Stimulated activated naive B cell treated with anti-CD40 and anti-IgM and Interleukin-4, amounts not matched to agents 10 μg/mL and 1 μg/mL and 100 μg/mL, for 72 hours (primary cell): ENCODE results near the gene PCNX2.
A peak's percentile ranks its signal among the peaks of the same experiment; 100 is the strongest.
"Not testable (repeated sequence)": the region's sequence is repeated elsewhere in the genome, so short reads cannot be mapped to it uniquely, and the experiment has no call there.

Experiments used
- ATAC-seq, 2 donors: fragments of 150-1000 bp; cut with Tn5 transposase; replicated peaks; 2 replicates each; pipeline ENCODE4 v1.10.0; 2021; ENCODE audit warnings: moderate library complexity in 1 of 2
- DNase-seq: peaks from one replicate; pipeline ENCODE4 v3.0.0; 2021
- H3K27ac Mint-ChIP-seq: one replicate; pipeline ENCODE4 v1.8.0; 2022; ENCODE audit warnings: mild to moderate bottlenecking, mixed read lengths
- H3K27me3 Mint-ChIP-seq, 2 donors: one replicate each; pipeline ENCODE4 v1.8.0; 2022; ENCODE audit warnings: mixed read lengths in 2 of 2
- H3K36me3 Mint-ChIP-seq, 2 donors: one replicate each; pipeline ENCODE4 v1.8.0; 2022; ENCODE audit warnings: mixed read lengths in 2 of 2, mild to moderate bottlenecking in 1 of 2
- H3K4me1 Mint-ChIP-seq, 2 donors: one replicate each; pipeline ENCODE4 v1.8.0; 2022; ENCODE audit warnings: mixed read lengths in 2 of 2, mild to moderate bottlenecking in 1 of 2
- H3K4me3 Mint-ChIP-seq, 2 donors: one replicate each; pipeline ENCODE4 v1.8.0; 2022; ENCODE audit warnings: mild to moderate bottlenecking in 2 of 2, mixed read lengths in 2 of 2, moderate library complexity in 1 of 2
- H3K9me3 Mint-ChIP-seq, 2 donors: one replicate each; pipeline ENCODE4 v1.8.0; 2022; ENCODE audit warnings: mixed read lengths in 2 of 2, mild to moderate bottlenecking in 1 of 2

The PCNX2 gene

GRCh38 chr1:233114159-233114558 is 181.4 kb downstream of the PCNX2 start:
- no peak for ATAC-seq
- no peak overlapping the region for H3K27ac Mint-ChIP-seq
- H3K36me3 Mint-ChIP-seq, result peaks cover 22 to 39% of the 10 kb centered on the region in 2 donors
- H3K4me3 Mint-ChIP-seq, result no peak overlapping the region
- no peaks in the 10 kb centered on the region for H3K27me3 Mint-ChIP-seq
- H3K4me1 Mint-ChIP-seq, result peaks cover 0 to 8% of the 10 kb centered on the region in 2 donors
- H3K9me3 Mint-ChIP-seq, result peaks cover 0 to 1% of the 10 kb centered on the region in 2 donors
- no peak for DNase-seq

- Mint-ChIP-seq H3K4me1 (peaks cover 0 to 8% of the 10 kb centered on the region in 2 donors), H3K9me3 (peaks cover 0 to 1% of the 10 kb centered on the region in 2 donors), H3K27ac (peak overlapping the region; percentile 37), H3K4me3 (no peak overlapping the region), H3K27me3 (no peaks in the 10 kb centered on the region), H3K36me3 (peaks cover 25 to 45% of the 10 kb centered on the region in 2 donors)
- DNase-seq (no peak), ATAC-seq (peak; percentile 64 to 67)
Observed at GRCh38 chr1:233113009-233113879, 182.3 kb downstream of the PCNX2 start.

- H3K27ac Mint-ChIP-seq, result no peak overlapping the region
- peaks cover 27 to 49% of the 10 kb centered on the region in 2 donors for H3K36me3 Mint-ChIP-seq
- H3K9me3 Mint-ChIP-seq, result peaks cover 0 to 1% of the 10 kb centered on the region in 2 donors
- H3K4me3 Mint-ChIP-seq, result no peak overlapping the region
- peaks cover 0 to 8% of the 10 kb centered on the region in 2 donors for H3K4me1 Mint-ChIP-seq
- ATAC-seq (no peak), DNase-seq (no peak)
- H3K27me3 Mint-ChIP-seq, result no peaks in the 10 kb centered on the region
Observed at GRCh38 chr1:233112186-233113008, 183.1 kb downstream of the PCNX2 start.

GRCh38 chr1:233111731-233112130 is 183.8 kb downstream of the PCNX2 start:
- H3K4me3 Mint-ChIP-seq, result no peak overlapping the region
- DNase-seq, result no peak
- H3K27me3 Mint-ChIP-seq, result no peaks in the 10 kb centered on the region
- H3K27ac Mint-ChIP-seq, result no peak overlapping the region
- peaks cover 0 to 8% of the 10 kb centered on the region in 2 donors for H3K4me1 Mint-ChIP-seq
- H3K36me3 Mint-ChIP-seq, result peaks cover 29 to 52% of the 10 kb centered on the region in 2 donors
- no peak for ATAC-seq
- peaks cover 0 to 1% of the 10 kb centered on the region in 2 donors for H3K9me3 Mint-ChIP-seq

- Mint-ChIP-seq H3K9me3 (no peaks in the 10 kb centered on the region), H3K27me3 (no peaks in the 10 kb centered on the region), H3K27ac (no peak overlapping the region), H3K36me3 (peaks cover 19 to 45% of the 10 kb centered on the region in 2 donors), H3K4me3 (no peak overlapping the region), H3K4me1 (peaks cover 0 to 8% of the 10 kb centered on the region in 2 donors)
- ATAC-seq (no peak), DNase-seq (no peak)
Observed at GRCh38 chr1:233109096-233109495, 186.4 kb downstream of the PCNX2 start.

GRCh38 chr1:233107716-233108130 is 187.8 kb downstream of the PCNX2 start:
- H3K36me3 Mint-ChIP-seq, result peaks cover 25 to 44% of the 10 kb centered on the region in 2 donors
- H3K9me3 Mint-ChIP-seq, ATAC-seq, H3K4me3 Mint-ChIP-seq, DNase-seq, H3K27me3 Mint-ChIP-seq, H3K27ac Mint-ChIP-seq, H3K4me1 Mint-ChIP-seq: not testable (repeated sequence)

- H3K27ac Mint-ChIP-seq, result no peak overlapping the region
- no peaks in the 10 kb centered on the region for H3K4me1 Mint-ChIP-seq
- ATAC-seq, result no peak
- DNase-seq, result no peak
- no peaks in the 10 kb centered on the region for H3K27me3 Mint-ChIP-seq
- H3K9me3 Mint-ChIP-seq, result peaks cover 7 to 8% of the 10 kb centered on the region in 2 donors
- peaks cover 26 to 44% of the 10 kb centered on the region in 2 donors for H3K36me3 Mint-ChIP-seq
- no peak overlapping the region for H3K4me3 Mint-ChIP-seq
Observed at GRCh38 chr1:233107130-233107660, 188.3 kb downstream of the PCNX2 start.

GRCh38 chr1:233105225-233105624 is 190.3 kb downstream of the PCNX2 start:
- DNase-seq, result no peak
- no peaks in the 10 kb centered on the region for H3K4me1 Mint-ChIP-seq
- peaks cover 7 to 8% of the 10 kb centered on the region in 2 donors for H3K9me3 Mint-ChIP-seq
- peaks cover 26 to 36% of the 10 kb centered on the region in 2 donors for H3K36me3 Mint-ChIP-seq
- no peak for ATAC-seq
- H3K27ac Mint-ChIP-seq, result no peak overlapping the region
- H3K27me3 Mint-ChIP-seq, result no peaks in the 10 kb centered on the region
- H3K4me3 Mint-ChIP-seq, result no peak overlapping the region

- Mint-ChIP-seq H3K9me3 (peaks cover 7 to 8% of the 10 kb centered on the region in 2 donors), H3K4me1 (no peaks in the 10 kb centered on the region), H3K4me3 (no peak overlapping the region), H3K27ac (no peak overlapping the region), H3K36me3 (peaks cover 12 to 19% of the 10 kb centered on the region in 2 donors), H3K27me3 (no peaks in the 10 kb centered on the region)
- DNase-seq, result no peak
- ATAC-seq, result peak in 1 of 2 donors; percentile 36
Observed at GRCh38 chr1:233102341-233102740, 193.2 kb downstream of the PCNX2 start.

GRCh38 chr1:233097959-233098580 is 197.5 kb downstream of the PCNX2 start:
- Mint-ChIP-seq H3K36me3 (peaks cover 8 to 16% of the 10 kb centered on the region in 2 donors), H3K27me3 (no peaks in the 10 kb centered on the region), H3K4me1 (no peaks in the 10 kb centered on the region), H3K4me3 (no peak overlapping the region), H3K27ac (no peak overlapping the region), H3K9me3 (peaks cover 0 to 3% of the 10 kb centered on the region in 2 donors)
- ATAC-seq, result no peak
- no peak for DNase-seq

- Mint-ChIP-seq H3K27ac (no peak overlapping the region), H3K9me3 (peaks cover 0 to under 1% of the 10 kb centered on the region in 2 donors), H3K36me3 (peaks cover 5 to 16% of the 10 kb centered on the region in 2 donors), H3K27me3 (no peaks in the 10 kb centered on the region), H3K4me3 (no peak overlapping the region), H3K4me1 (peaks cover 0 to under 1% of the 10 kb centered on the region in 2 donors)
- no peak for ATAC-seq
- DNase-seq, result no peak
Observed at GRCh38 chr1:233097546-233097945, 198.0 kb downstream of the PCNX2 start.

- Mint-ChIP-seq H3K27me3 (no peaks in the 10 kb centered on the region), H3K4me1 (peaks cover 3 to 9% of the 10 kb centered on the region in 2 donors), H3K4me3 (no peak overlapping the region), H3K36me3 (peaks cover 8 to 30% of the 10 kb centered on the region in 2 donors), H3K9me3 (no peaks in the 10 kb centered on the region), H3K27ac (no peak overlapping the region)
- DNase-seq, result no peak
- no peak for ATAC-seq
Observed at GRCh38 chr1:233094691-233095090, 200.8 kb downstream of the PCNX2 start.

GRCh38 chr1:233094269-233094668 is 201.3 kb downstream of the PCNX2 start:
- no peaks in the 10 kb centered on the region for H3K9me3 Mint-ChIP-seq
- no peak for DNase-seq
- H3K36me3 Mint-ChIP-seq, result peaks cover 10 to 32% of the 10 kb centered on the region in 2 donors
- H3K4me3 Mint-ChIP-seq, result no peak overlapping the region
- ATAC-seq, result no peak
- no peak overlapping the region for H3K27ac Mint-ChIP-seq
- H3K27me3 Mint-ChIP-seq, result no peaks in the 10 kb centered on the region
- peaks cover 3 to 9% of the 10 kb centered on the region in 2 donors for H3K4me1 Mint-ChIP-seq
